HG03457 (cell line): ENCODE results near the gene GLIS1.

ENCODE experiments used
- ATAC-seq: cut with Tn5 transposase; IDR thresholded peaks from one replicate; pipeline ENCODE4 v1.9.1; 2021; ENCODE audit warnings: moderate number of reproducible peaks; ENCODE audit not compliant: unreplicated experiment

The GLIS1 gene

GRCh38 chr1:53477651-53478501, 261.1 kb downstream of the GLIS1 start:
- ATAC-seq: no peak

GRCh38 chr1:53476579-53476978, 262.4 kb downstream of the GLIS1 start:
- ATAC-seq: no peak

GRCh38 chr1:53475664-53476063, 263.3 kb downstream of the GLIS1 start:
- no peak for ATAC-seq

- ATAC-seq: no peak
Measured at GRCh38 chr1:53473463-53473862, 265.5 kb downstream of the GLIS1 start.

GRCh38 chr1:53471000-53471399, 268.0 kb downstream of the GLIS1 start:
- ATAC-seq: no peak

- no peak for ATAC-seq
Measured at GRCh38 chr1:53470584-53470983, 268.4 kb downstream of the GLIS1 start.

GRCh38 chr1:53470155-53470554, 268.8 kb downstream of the GLIS1 start:
- ATAC-seq: no peak

- ATAC-seq: no peak
Measured at GRCh38 chr1:53469373-53469772, 269.6 kb downstream of the GLIS1 start.

GRCh38 chr1:53468374-53468773, 270.6 kb downstream of the GLIS1 start:
- ATAC-seq: no peak

- no peak for ATAC-seq
Measured at GRCh38 chr1:53467391-53467790, 271.6 kb downstream of the GLIS1 start.

- no peak for ATAC-seq
Measured at GRCh38 chr1:53465023-53465957, 273.7 kb downstream of the GLIS1 start.

- no peak for ATAC-seq
Measured at GRCh38 chr1:53463961-53464899, 274.7 kb downstream of the GLIS1 start.

- ATAC-seq: no peak
Measured at GRCh38 chr1:53462769-53463501, 276.0 kb downstream of the GLIS1 start.

- no peak for ATAC-seq
Measured at GRCh38 chr1:53462193-53462592, 276.8 kb downstream of the GLIS1 start.

- no peak for ATAC-seq
Measured at GRCh38 chr1:53461323-53462044, 277.5 kb downstream of the GLIS1 start.

- no peak for ATAC-seq
Measured at GRCh38 chr1:53460666-53461322, 278.2 kb downstream of the GLIS1 start.

GRCh38 chr1:53460211-53460634, 278.7 kb downstream of the GLIS1 start:
- ATAC-seq: no peak

GRCh38 chr1:53459321-53460175, 279.4 kb downstream of the GLIS1 start, which contains the start of gene DMRTB1:
Gene DMRTB1, plus strand, starts transcription at chr1:53459399. Its CDS starts 55 bp downstream, at chr1:53459454.
- no peak for ATAC-seq
